ENCODE results near the gene DCC.

Gene DCC

GRCh38 chr18:52610451-52611115 is 270.6 kb downstream of the DCC start:
- DNase-seq, result no peak

GRCh38 chr18:52612406-52612805 is 272.4 kb downstream of the DCC start:
- DNase-seq, result no peak

GRCh38 chr18:52615321-52615720 is 275.3 kb downstream of the DCC start:
- no peak for DNase-seq

GRCh38 chr18:52615943-52616342 is 275.9 kb downstream of the DCC start:
- no peak for DNase-seq

- DNase-seq, result no peak
Measured at GRCh38 chr18:52617931-52618330, 277.9 kb downstream of the DCC start.

GRCh38 chr18:52620926-52621439 is 281.0 kb downstream of the DCC start:
- DNase-seq, result no peak

- DNase-seq, result no peak
Measured at GRCh38 chr18:52624702-52625101, 284.7 kb downstream of the DCC start.

GRCh38 chr18:52636536-52636935 is 296.5 kb downstream of the DCC start:
- no peak for DNase-seq

- no peak for DNase-seq
Measured at GRCh38 chr18:52648201-52648600, 308.2 kb downstream of the DCC start.

GRCh38 chr18:52652391-52652790 is 312.4 kb downstream of the DCC start:
- DNase-seq, result no peak

- no peak for DNase-seq
Measured at GRCh38 chr18:52657043-52657805, 317.2 kb downstream of the DCC start.

GRCh38 chr18:52667463-52668065 is 327.6 kb downstream of the DCC start:
- DNase-seq, result no peak

GRCh38 chr18:52670896-52671295 is 330.9 kb downstream of the DCC start:
- DNase-seq, result no peak

GRCh38 chr18:52678034-52678433 is 338.0 kb downstream of the DCC start:
- no peak for DNase-seq

GRCh38 chr18:52678551-52678950 is 338.6 kb downstream of the DCC start:
- no peak for DNase-seq

GRCh38 chr18:52679354-52679753 is 339.4 kb downstream of the DCC start:
- no peak for DNase-seq

- no peak for DNase-seq
Measured at GRCh38 chr18:52682260-52682659, 342.3 kb downstream of the DCC start.

GRCh38 chr18:52685316-52685715 is 345.3 kb downstream of the DCC start:
- no peak for DNase-seq

GRCh38 chr18:52691841-52692240 is 351.8 kb downstream of the DCC start:
- DNase-seq, result no peak

- no peak for DNase-seq
Measured at GRCh38 chr18:52694804-52695203, 354.8 kb downstream of the DCC start.

GRCh38 chr18:52700116-52700515 is 360.1 kb downstream of the DCC start:
- DNase-seq, result no peak

- no peak for DNase-seq
Measured at GRCh38 chr18:52700816-52701215, 360.8 kb downstream of the DCC start.

- DNase-seq, result no peak
Measured at GRCh38 chr18:52701219-52701935, 361.4 kb downstream of the DCC start.

Data from suppressor macrophage treated with lipopolysaccharide for 1 hour (primary cell).